Left forelimb (tissue), 1 donor: ENCODE data around the gene OPRL1.

Experiments used
- DNase-seq: peaks from one replicate; pipeline ENCODE4 v3.0.0-alpha.2; 2018; ENCODE audit warnings: low spot score

OPRL1 gene

DNA sequence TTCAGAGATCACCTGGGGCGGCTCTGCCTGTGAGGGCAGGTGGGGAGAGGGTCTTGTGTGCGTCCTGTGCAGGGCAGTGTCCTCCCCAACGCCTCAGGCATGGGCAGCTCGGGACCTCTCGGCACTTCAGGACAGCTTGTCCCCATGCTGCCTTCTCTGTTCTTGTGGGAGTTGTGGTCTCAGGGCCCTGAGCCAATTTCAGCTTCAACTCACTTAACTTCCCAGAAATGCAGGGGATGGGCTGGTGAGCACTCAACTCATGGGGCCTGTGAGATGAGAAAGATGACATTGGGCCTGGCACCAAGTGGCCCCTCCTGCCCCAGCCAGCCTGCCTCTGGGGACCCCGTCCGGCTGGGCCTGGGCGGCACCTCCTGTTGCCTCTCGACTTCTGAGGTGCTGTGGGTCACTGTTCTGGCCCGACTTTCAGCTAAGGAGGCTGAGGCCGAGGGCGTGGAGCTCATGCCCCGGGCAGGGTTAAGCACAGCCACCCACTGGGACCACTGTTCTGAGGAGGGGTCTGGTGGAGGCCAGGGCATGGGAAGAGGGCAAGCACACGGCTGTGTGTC, 7.3 kb upstream of the OPRL1 start:
- DNase-seq: no peak

DNA sequence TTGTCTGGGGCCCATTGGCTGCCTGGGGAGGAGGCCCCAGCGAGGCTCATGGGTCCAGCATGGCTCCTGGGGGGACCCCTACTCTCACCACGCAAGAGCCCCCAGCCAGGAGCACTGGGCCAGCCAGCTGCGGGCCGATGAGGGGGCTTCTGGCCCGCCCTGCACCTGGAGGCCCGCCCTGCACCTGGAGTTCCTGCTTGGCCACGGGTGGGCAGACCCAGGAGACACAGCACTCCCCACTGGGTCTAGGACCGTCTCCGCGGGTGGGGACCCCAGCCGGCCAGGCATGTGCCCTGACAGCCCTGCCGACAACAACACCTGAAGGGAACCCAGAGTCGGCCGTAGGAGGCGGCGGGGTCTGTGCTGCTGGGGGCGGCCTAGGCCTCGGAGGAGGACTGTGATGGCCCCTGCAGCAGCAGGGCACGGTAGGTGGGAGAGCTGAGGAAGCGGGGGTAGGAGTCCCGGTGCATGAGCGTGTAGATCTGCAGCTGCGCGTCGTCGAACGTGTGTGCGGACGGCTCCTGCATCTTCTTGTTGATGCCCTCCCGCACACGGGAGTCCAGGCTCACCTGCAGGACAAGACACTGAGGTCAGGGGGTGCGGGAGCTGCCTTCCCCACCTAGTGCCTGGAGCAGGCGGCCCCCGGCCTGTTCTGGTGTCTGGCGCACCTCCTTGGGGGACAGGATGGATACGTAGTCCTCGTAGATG, 6.3 kb upstream of the OPRL1 start:
- no peak for DNase-seq

DNA sequence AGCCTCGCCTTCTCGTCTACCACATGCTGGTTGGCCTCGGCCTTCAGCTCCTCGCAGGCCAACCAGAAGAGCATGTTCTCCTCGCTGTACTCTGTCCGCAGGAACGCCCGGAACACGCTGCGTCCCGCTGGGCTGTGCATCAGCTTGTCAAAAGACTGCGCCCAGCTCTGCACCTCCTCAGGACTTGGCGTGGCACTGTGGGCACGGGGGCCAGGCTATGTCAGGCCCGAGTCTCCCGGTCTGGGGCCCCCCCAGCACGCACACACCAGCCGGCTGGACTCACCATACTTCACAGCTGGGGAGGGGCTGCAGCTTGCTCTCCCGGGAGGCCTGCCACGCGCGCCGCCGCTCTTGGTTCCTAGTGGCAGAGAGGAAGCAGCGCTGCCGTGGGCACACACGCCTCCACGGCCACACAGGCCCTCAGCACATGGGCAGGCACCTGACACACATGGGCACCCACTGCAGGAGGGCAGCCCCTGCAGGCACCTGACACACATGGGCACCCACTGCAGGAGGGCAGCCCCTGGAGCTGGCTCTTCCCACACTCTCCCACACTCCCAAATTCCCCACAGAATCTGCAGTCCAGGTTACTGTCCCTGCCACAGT, 5.6 kb upstream of the OPRL1 start:
- no peak for DNase-seq

DNA sequence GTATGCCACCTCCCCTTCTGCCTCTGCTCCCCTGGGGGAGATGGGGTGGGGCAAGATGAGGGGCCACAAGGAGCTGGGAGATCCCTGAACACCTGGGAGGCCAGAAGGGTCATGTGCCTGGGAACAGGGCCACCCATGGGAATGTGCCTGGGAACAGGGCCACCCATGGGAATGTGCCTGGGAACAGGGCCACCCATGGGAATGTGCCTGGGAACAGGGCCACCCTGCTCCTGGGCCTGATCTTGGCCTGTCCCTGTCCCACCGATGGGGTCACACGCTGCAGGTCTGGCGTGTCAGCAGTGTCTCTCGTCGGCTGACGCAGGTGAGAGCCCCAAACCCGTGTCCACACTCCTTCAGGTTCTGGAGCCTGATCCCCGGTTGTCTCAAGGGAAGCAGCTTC, 4.9 kb upstream of the OPRL1 start:
- no peak for DNase-seq

DNA sequence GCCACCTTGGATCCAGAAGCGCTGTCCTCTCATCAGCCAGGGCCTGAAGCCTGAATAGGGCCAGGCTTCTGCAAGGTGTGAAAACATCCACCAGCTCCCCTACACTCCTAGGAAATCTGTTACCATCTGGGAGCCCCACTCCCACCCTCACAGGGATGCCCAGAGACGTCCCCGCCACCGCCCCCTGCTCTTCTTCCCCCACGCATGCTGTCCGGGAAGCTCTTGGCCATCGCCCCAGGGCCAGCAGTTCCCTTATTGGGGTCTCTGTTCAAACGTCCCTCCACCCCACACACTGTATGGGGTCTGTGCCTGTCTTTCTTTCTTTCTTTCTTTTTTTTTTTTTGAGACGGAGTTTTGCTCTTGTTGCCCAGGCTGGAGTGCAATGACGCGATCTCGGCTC, 4.3 kb upstream of the OPRL1 start:
- no peak for DNase-seq

DNA sequence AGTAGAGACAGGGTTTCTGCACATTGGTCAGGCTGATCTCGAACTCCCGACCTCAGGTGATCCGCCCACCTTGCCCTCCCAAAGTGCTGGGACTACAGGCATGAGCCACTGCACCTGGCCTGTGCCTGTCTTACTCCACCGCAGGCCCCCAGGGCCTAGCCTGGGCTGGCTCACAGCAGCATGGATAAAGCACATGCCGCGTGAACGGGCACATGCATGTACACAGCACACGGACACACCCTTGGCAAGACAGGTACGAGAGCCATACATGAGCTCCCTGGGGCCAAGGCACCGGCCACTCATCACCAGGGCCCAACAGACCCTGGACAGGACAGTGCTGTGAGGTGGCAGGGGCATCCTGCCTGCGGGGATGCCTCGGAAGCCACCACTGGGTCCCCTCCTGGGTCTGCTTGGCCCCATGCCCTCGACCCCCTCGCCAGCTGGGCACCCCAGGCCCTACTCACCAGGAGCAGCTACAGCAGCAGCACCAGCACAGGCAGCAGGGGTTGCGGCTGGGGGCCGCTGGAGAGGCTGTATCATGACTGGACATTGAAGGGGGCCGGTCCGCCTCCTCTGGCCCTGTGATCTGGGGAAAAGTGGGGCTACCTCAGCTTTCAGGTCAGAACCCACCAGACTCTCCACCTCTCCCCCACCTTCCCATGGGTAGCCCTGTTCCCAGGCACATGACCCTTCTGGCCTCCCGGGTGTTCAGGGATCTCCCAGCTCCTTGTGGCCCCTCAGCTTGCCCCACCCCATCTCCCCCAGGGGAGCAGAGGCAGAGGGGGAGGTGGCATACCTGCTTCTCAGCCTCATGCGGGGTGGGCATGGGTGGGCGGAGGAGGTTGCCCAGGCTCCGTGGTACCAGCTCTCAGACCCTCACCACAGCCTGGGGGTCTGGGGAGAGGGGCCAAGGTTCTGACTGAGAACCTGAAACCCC, 3.6 kb upstream of the OPRL1 start:
- DNase-seq: no peak

DNA sequence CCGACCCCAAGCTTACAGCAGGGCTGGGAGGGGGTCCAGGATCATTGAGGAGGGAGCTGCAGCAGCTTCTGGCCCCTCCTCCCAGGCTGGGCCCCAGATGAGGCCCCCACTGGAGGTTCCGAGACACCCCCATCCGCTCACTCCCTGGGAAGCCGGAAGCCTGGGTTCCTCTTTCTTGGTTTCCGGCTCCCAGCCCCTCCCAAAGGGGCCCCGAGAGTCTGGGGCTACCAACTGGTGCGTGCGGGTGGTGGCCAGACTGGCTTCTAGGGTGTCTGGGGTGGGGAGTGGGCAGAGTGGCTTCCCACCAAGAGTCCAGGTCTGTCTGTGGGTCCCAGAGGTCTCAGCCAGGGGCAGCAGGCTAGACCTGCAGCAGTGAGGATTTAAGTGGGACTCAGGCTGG, 2.8 kb upstream of the OPRL1 start:
- DNase-seq: no peak

DNA sequence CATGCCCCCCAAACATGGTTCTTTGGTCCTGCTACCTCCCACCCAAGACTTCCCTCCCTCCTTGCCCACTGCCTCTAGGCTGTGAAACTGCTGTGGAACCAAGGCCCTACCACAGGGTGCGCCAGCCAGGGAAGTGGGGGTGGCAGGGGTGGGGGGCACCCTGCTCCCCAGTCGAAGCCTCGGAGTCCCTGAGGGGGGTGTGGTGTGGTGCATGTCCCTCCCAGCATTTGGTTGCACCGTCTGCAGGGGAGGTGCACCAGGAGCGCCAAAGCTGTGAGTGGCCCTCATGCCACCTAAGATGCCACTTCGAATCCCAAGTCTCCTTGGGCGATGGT, 2.4 kb upstream of the OPRL1 start:
- DNase-seq: no peak

DNA sequence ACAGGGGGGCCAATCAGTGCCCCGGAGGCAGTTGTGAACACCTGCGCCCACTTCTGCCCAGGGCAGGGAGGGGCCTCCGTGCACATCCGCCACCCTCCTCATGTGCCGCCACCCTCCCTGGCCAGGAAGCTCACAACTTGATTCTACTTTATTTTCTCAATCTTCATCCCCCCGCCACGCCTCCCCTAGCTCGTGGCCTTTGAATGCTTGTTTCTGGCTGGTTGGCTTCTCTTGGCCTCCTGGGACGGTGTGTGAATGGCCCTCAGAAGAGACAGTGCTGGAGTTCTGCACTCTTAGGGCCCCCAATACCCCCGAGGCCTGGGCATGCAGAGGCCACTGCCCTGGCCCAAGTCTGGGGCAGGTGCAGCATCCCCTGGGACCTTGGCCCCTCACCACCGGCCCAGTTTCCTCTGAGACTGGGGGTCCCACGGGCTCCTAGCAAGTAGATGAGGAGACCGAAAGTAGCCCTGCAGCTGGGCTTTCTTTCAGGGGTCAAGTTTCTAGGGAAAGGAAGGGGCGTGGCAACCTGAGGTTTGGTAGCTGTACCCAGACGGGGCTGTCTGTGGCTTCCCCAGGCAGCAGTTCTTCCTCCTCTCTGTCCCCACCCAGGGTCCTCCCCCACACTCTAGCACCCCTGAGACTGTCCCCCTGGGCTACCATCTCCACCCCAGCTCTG, 1.9 kb upstream of the OPRL1 start:
- DNase-seq: no peak

DNA sequence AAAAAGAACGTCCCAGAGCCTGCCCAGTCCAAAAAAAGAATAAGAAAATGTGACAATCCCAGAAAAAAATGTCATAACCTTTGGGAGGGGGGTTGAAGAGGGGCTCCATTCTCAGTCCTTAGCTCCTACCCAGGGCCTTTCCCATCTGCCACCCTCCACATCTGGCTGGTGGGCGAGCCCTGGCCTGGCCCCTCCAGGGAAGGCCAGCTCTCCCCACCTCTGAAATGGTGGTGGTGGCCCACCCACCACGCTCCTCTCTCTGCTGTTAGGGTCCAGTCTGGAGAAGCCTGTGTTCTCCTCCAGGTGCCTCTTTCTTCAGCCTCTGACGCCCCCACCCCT, 979 bp upstream of the OPRL1 start:
- DNase-seq: no peak

DNA sequence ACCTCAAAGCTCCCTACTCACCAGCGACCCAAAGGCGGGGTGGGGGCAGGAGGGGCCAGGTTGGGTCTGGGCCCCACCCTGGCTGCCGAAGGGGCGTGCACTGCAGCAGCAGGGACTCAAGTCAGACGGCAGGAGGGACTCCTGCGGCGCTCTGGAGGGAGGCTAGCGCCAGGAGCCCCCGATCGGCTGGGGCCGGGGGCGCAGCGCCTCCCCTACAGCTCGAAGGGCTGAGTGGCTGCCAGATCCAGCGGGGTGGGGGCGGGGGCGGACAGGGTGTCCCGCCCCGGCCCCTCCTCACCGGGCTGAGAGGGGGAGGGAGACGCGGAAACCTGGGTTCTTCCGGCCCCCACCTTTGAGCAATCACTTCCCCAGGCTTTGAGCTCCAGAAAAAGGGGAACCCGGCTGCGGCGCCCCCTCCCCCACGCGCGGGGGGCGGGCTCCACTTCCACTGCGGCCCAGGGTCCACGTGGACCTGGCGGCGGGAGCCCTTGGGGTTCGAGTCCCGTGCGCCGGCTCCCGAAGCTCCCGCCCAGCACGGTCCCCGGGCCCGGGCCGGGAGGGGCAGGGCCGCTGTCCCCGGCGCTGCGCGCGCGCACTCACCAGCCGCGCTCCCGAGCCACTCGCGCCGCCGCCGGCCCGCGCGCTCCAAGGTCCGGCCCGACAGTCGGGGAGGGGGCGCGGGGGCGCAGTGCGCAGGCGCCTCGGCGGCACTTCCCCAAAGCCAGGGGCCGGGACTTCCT, 439 bp upstream of the OPRL1 start, which contains the start of gene RGS19:
Gene RGS19 (minus strand): TSS at position 246 of the 740 bp plus-strand sequence. CDS start 2,632 bp downstream, outside the sequence.
- peak; percentile 89 for DNase-seq

DNA sequence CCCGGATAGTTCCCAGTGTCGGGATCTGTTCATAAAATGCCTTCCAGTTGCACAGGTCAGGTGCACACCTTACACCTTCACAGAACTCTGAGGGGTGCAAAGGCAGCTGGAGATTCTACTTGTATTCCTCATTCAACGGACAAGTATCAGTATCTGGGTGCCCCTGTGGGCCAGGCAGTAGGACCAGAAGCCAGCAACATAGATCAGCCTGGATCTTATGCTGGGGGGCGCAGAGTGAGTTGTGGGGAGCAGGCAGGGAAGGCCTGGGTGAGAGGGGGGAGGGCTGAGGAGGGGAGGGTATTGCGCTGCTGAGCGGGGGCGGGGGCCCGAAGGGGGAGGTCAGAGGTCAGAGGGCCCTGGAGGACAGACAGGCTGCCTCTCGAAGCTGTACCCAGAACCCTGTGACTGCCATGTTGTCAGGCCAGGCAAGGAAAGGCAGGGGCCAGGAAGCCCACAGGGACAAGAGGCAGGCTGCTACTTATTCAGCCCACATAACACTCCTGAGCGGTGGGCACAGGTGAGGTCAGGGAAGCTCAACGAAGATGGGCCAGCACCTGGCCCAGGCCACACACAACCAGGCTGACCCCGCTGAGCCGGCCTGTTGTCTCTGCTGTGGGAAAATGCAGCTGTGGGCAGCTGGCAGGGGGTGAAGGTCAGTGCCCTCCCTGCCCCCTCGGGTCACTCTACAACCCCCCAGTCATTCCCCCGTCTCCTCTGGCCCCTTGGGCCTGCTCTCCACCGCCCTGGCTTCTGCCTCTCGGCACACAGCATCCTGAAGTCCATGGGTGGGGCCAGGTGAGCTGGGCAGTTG, 1.1 kb downstream of the OPRL1 start:
- DNase-seq: no peak

DNA sequence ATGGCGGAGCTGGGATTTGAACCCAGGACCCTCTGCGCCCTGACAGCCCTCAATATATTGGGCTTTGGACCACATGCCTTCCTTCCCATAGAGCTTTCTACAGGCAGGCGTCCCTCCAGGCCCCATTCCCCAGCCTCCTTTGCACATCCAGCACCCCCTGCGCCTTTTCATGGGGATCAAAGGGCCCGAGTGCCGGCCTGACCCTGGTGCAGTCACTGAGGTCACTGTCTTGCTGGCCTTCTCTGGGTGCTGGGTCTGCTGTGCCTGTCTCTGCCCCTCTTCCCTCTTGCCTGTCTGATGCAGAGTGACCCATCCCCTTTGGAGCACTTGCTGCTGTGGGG, 1.7 kb downstream of the OPRL1 start:
- no peak for DNase-seq

DNA sequence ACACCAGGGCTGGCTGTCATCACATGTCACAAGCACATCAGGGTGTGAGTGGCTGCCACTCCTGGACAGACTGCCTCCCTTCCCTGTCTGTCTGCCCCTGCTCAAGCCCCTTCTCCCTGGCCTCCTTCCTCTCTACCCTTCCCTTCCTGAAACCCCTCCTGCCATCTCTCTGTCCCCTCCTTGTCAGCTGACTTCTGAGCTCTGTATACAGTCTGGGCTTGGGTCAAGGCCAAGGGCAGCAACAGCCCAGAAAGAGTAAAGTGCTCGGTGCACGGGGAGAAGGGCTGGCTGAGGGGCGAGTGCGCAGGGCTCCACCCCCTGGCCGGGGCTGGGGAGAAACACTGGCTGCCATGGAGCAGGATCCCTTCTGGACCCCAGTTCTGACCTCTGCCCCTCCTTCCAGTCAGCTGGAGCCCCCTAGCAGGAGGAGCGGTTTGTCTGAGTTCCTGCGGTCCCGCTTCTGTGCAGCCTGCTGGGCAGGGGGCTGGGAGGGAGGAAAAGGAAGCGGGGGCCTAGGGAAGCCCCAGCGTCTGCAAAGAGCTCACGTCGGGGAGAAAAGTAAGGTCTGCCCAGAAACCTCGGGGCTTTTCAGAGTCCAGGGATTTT, 2.3 kb downstream of the OPRL1 start:
- no peak for DNase-seq

DNA sequence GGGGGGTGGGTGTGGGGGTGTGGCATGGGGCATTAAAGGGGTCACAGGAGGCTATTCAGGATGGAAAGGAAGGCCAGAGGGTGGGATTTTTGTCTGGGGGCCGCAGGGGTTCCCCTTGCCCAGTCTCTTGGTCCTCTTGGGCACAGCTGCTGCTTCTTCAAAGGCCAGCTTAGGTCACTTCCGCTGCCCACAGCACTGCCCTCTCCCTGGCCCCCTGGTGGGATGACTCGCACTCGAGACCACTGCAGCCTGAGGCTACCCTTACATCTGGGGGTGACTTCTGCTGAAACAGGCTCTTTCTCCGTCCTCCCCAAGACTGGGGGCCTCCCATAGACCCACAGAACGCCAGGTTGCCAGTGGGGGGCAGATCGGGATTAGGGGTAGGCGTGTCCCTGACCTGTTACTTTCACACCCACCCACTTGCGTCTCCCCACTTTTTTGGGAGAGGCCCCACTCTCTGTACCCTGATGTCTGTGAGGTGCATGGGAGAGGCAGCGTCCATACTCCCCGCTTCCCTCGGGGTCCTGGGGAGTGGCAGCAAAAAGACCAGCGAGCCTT, 3.0 kb downstream of the OPRL1 start:
- no peak for DNase-seq

DNA sequence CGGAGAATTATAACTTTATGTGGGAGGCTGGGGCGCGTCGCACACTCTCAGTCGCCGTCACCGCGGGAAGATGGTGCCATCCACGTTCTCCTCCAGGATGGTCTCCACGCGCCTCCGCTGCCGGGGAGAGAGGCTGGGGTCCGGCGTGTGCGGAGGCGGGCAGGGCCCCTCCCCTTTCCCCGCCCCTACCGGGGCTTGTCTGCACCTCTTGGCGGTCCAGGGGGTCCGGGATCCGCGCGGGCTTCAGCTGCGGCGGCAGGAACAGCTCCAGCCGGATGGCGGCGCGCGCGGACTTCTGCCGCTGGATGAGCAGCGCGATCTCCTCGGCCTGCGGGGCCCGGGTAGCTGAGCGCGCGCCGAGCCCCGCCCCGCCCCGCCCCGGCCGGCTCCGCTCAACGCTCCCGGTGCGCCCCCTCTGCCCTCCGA, 3.5 kb downstream of the OPRL1 start:
- DNase-seq: peak; percentile 84

DNA sequence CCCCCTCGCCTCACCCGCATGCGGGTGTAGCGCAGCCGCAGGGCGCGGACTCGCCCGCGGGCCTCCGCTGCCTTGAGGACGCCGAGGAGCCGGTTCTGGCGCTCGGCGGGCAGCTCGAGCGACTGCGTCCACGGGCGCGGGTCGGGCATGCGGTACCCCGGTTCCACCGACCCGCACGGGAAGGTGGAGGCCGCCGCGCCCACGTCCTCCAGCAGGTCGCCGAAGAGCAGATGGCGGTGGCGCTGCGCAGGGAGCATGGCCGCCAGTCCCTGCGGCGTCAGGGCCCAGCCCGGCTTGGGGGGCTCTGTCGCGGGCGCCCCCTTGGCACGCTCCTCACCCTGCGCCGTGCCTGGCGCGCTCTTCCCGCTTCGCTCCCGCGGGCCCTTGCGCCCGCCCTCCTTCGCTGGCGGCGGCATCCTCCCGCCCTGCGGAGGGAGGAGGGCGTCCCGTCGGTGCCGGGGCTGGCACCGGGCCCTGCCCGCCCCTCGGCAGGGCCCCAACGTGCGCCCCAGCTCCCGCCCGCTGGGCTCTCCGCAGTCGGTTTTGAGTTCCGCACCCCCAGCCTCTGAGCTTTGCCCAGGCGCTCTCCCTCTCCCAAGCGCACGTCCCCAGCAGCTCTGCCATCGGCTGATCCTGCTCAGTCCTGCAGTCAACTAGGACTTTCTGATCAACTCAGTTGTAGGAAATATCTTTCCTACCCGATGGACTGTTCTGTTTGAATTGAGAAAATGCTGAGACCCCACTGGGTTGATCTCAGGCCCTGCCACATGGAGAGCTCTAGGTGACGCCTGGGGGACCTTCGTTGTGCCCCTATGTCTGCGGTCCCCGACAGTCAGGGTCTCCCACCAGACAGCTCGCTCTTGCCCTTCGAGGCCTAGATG, 4.2 kb downstream of the OPRL1 start, which contains the start of gene LKAAEAR1:
Gene LKAAEAR1 (minus strand): TSS at position 595 of the 881 bp plus-strand sequence. CDS start 179 bp downstream, at position 416.
- no peak for DNase-seq

DNA sequence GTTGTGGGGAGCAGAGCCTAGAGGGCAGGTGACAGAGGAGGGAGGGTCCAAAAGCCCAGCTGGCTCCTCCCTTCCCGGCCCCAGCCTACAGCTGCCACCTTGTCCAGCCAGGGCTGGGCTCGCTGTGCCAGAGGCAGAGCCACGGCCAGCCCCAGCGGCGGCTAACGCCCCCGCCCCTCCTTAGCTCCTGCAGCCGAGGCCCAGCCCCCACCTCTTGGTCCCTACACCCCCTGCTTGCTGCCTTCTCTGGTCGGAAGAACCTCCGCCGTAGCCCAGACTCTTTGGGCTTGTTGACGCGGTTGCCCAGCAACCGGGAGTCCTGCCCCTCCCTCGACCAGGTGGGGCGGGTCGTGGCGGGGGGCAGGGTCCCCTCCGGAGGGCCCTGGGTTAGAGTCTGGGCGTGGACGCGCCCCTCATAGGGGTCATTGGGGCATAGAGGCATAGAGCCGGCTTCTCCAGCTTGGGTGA, 4.8 kb downstream of the OPRL1 start:
- DNase-seq: no peak

DNA sequence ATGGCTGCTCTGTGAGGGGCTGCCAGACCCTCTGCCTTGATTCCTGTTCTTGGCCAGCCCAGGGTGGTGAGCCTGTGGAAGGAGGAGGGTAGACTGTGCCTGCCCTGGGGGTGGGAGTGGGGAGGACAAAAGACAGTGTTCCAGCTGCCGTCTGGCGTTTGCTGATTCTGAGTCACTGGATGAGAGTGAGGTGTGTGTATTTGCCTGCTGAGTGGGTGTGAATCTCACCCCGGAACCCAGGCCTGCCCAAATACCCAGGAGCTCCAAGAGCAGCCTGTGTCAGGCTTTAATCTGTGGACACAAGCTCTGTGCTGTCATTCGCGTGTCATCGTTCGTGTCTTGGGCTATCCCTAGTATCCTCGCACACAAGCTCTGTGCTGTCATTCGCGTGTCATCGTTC, 6.9 kb downstream of the OPRL1 start:
- DNase-seq: no peak
